IPS-NIHi11 (cell line): ENCODE measurements around the gene IZUMO4.
"Not testable (repeated sequence)": the region's sequence is repeated elsewhere in the genome, so short reads cannot be mapped to it uniquely, and the experiment has no call there.

ENCODE experiments used
- DNase-seq: peaks from one replicate; pipeline ENCODE4 v3.0.0; 2012; ENCODE audit warnings: mixed read lengths, low spot score

Gene IZUMO4

GRCh38 chr19:2122982-2123381 is 26.3 kb downstream of the IZUMO4 start:
- no peak for DNase-seq

- peak; percentile 93 for DNase-seq
Measured at GRCh38 chr19:2123682-2124387, 27.1 kb downstream of the IZUMO4 start.

- DNase-seq = no peak
Measured at GRCh38 chr19:2126879-2127518, 30.3 kb downstream of the IZUMO4 start.

GRCh38 chr19:2127758-2128157 is 31.0 kb downstream of the IZUMO4 start:
- DNase-seq = no peak

- DNase-seq = not testable (repeated sequence)
Measured at GRCh38 chr19:2128252-2128651, 31.5 kb downstream of the IZUMO4 start.

- DNase-seq = no peak
Measured at GRCh38 chr19:2129022-2129421, 32.3 kb downstream of the IZUMO4 start.

GRCh38 chr19:2129486-2129885 is 32.8 kb downstream of the IZUMO4 start:
- no peak for DNase-seq

- no peak for DNase-seq
Measured at GRCh38 chr19:2129892-2130770, 33.4 kb downstream of the IZUMO4 start.

GRCh38 chr19:2131012-2131975 is 34.6 kb downstream of the IZUMO4 start:
- not testable (repeated sequence) for DNase-seq

- no peak for DNase-seq
Measured at GRCh38 chr19:2132191-2132590, 35.5 kb downstream of the IZUMO4 start.

- no peak for DNase-seq
Measured at GRCh38 chr19:2132731-2133490, 36.2 kb downstream of the IZUMO4 start.

- no peak for DNase-seq
Measured at GRCh38 chr19:2135474-2136402, 39.0 kb downstream of the IZUMO4 start.

GRCh38 chr19:2136796-2137195 is 40.1 kb downstream of the IZUMO4 start:
- DNase-seq = no peak

- DNase-seq = no peak
Measured at GRCh38 chr19:2138061-2138728, 41.5 kb downstream of the IZUMO4 start.

GRCh38 chr19:2139385-2140137 is 42.8 kb downstream of the IZUMO4 start:
- no peak for DNase-seq

- DNase-seq = no peak
Measured at GRCh38 chr19:2140138-2140569, 43.4 kb downstream of the IZUMO4 start.

GRCh38 chr19:2142173-2142829 is 45.6 kb downstream of the IZUMO4 start:
- DNase-seq = no peak

GRCh38 chr19:2144190-2144589 is 47.5 kb downstream of the IZUMO4 start:
- DNase-seq = no peak
